Measurements from ENCODE around the gene PAX5.

- TF ChIP-seq CTCF (IDR thresholded peaks at IDR 0.05; ENCODE audit: poor library complexity, severe bottlenecking) (no peak), EZH2 (IDR thresholded peaks at IDR 0.05; ENCODE audit: borderline replicate concordance, insufficient read depth, low read length, poor library complexity, severe bottlenecking) (no peak), TAF1 (IDR thresholded peaks at IDR 0.05; ENCODE audit: low read depth) (no peak), POLR2AphosphoS5 (IDR thresholded peaks at IDR 0.05) (no peak), RAD21 (conservative IDR thresholded peaks at IDR 0.05) (no peak), REST (IDR thresholded peaks at IDR 0.05; ENCODE audit: borderline replicate concordance) (no peak), EP300 (conservative IDR thresholded peaks at IDR 0.05; ENCODE audit: poor library complexity, severe bottlenecking) (no peak)
Observed at GRCh38 chr9:36903541-36904435, 130.3 kb downstream of the PAX5 start.
